Left kidney (tissue), 2 donors: ENCODE data around the gene RPL35. TPM values are rescaled to one million over a fixed set of nuclear protein-coding genes. Genes with fewer than 3 reads are reported as not detected.

ENCODE experiments used
- DNase-seq: peaks from one replicate; pipeline ENCODE4 v3.0.0-alpha.2; 2013
- polyA plus RNA-seq: library from polyadenylated mRNA; unstranded; fragments of 120-200 nt; gene quantifications from one replicate; pipeline ENCODE4 v1.2.1, GENCODE V29; 2013; ENCODE audit not compliant: insufficient read length

Gene RPL35
- polyA plus RNA-seq, 1 donor = 656 TPM

DNA sequence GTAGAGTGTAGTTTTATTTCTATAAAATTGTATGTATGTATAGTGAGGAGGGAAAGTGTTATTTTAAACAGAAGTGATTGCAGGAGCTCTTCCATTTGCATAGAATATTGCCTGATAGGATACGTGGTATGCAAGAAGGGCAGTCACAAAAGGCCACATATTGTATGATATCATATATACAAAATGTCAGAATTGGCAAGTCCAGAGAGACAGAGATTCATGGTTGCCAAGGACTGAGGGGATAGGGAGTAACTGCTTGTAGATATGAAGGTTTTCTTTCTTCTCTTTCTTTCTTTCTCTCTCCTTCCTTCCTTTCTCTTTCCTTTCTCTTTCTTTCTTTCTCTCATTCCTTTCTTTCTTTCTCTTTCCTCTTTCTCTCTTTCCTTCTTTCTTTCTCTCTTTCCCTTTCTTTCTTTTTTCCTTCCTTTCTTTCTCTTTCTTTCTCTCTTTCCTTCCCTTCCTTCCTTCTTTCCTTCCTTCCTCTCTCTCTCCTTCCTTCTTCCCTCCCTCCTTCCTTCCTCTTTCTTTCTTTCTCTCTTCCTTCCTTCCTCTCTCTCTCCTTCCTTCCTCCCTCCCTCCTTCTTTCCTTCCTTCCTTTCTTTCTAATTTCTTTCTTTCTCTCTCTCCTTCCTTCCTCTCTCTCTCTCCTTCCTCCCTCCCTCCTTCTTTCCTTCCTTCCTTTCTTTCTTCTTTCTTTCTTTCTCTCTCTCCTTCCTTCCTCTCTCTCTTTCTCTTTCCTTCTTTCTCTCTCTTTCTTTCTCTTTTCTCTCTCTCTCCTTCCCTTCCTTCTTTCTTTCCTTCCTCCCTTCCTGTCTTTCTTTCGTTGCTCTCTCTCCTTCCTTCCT lies 33.0 kb downstream of the RPL35 start:
- no peak for DNase-seq

- DNase-seq = no peak
Measured at GRCh38 chr9:124820698-124821623, 40.8 kb downstream of the RPL35 start.

DNA sequence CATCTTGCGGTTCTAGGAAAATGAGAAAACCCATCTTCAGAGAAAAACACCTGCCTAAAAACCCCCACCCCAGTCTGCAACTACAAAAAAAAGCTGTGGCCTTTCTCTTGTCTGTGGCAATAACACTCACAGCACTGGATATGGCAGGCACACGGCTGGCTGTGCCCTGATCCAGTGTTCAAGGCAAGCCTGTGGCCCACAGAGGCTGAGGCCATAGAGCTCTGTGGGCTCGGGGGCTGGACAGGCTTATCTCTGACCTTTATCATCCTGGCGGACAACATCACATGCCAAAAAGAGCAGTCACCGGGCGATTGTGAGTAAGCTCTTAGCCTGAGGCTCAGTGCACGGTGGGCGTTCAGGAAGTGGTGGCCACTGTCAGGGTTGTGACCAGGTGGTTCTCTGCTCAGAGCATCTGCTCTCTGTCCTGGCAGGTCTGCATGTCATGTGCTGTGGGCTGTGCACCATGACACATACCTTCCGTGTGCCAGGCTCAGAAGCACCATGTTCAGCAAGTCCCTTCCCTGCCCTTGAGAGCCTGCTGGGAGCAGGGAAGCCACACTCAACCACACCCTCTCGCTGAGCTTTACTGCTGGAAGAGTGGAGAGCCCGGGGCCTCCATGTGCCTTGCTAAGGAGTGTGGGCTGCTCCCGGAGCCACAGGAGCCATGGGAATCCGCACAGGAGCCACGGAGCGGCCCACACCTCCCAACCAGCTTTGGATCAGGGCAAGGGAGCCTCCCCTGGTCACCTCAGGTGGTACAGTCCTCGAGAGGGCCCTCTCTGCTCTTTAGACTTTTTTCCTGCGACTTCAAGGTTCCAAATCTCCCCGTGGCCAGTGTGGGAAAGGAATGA lies 43.1 kb downstream of the RPL35 start:
- no peak for DNase-seq

DNA sequence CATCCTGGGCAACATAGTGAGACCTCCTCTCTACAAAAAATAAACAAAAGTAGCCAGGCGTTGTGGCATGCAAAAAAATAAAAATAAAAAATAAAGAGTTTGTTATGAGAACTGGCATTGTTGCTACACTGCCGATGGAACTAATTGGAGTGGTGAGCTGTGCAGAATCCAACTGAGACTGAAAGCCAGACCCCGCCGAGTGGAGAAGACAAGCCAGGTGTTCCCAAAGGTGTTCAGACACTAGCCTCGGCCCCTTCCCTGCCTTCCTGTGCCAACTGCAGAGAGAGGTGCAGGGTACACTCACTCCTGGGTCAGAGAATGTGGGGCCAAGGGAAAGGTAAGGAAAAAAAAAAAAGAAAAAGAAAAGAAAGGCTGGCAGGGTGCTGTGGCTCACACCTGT lies 46.2 kb downstream of the RPL35 start:
- DNase-seq = no peak

DNA sequence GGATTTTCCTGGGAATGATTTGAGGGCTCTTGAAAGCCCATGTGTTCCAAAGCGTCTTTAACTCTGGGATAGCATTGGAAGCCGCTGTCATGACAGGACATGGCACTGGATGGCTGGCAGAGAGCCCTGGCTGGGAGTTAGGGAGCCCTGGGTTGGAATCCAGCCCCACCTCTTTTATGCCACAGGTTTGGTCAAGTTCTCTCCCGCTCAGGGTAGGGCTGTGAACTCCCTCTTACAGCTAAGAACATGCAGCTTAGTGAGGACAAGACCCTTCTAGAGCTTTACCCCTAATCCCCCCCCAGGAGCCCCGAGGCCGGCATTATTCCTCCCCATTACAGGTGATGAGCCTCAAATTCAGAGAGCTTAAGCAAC lies 47.6 kb downstream of the RPL35 start:
- no peak for DNase-seq

- DNase-seq = no peak
Measured at GRCh38 chr9:124813501-124814163, 48.1 kb downstream of the RPL35 start.

- no peak for DNase-seq
Measured at GRCh38 chr9:124813041-124813440, 48.7 kb downstream of the RPL35 start.

DNA sequence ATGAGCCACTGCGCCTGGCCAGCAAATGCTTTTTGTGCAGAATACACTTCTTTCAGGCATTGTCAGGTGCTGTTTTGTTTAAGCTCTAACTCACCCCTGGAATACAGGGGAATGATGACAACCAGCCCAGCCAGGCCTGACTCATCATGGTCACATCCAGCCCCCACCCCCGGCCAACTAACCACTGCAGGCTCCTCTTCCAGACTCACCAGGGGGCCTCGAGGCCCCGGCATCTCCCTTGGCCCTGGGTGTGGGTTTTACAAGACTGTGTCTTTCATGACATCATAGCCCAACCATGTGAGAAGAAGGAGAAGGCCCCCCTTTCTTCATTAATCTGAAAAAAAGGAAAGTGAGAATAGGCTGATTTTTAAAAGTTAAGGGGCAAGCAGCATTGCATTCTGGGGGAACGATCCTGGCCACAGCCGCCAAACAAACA lies 49.3 kb downstream of the RPL35 start:
- no peak for DNase-seq

DNA sequence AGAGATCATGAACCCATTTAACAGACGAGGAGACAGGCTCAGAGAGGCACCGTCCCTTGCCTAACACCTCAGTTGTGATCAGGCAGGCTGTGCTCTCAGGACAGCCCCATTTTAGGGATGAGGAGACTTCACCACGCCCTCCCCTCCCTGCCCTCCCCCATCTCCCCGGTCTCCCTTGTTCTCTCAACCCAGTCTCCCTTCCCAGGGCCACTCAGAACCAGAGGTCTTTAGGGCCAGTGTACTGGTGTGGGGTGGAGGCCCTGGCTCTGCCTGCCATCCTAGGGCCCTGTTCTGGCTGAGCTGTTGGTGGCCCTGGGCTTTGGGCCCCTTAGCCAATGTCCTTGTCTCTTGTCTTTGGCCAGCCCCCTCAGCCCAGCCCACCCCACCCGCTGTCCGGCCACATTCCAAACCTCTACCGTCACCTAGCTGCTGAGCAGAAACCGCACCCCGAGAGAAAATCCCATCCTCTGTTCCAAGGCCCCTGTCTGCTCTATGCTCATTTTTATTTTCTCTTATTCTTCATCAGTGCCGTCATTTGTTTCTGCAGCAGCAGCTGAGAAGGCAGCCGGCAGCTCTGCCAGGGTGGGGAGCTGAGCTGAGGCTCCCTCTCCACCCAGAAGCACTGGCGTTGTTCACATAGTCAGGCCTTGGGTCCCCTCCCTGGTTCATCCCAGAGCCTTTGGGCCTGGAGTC lies 50.9 kb downstream of the RPL35 start:
- peak; percentile 26 for DNase-seq

GRCh38 chr9:124809741-124810500 lies 51.8 kb downstream of the RPL35 start:
- DNase-seq = no peak

DNA sequence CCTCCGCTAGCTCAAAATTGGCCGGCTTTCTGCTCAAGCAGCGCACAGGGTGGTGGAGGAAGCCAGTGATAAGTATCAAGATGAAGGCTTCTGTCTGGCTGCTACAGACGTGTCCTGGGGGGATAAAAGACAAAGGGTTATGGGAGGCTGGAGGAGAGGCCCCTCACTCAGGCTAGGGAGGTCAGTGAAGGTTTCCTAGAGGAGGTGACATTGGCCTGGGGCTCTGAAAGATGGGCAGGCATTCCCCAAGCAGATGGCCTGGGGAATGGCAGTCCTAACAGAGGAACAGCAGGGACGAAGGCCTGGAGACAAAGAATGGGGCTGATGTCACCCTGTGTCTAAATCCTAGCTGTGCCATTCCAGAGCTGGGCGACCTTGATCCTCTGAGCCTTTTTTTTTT lies 52.5 kb downstream of the RPL35 start:
- no peak for DNase-seq

- no peak for DNase-seq
Measured at GRCh38 chr9:124808246-124808956, 53.4 kb downstream of the RPL35 start.

Other genes with a start within 250 kb of the RPL35 start
- gene NR6A1, start 90.6 kb downstream of the RPL35 start, polyA plus RNA-seq = 1.7 TPM
- gene OLFML2A, start 84.8 kb downstream of the RPL35 start, polyA plus RNA-seq = 18.7 TPM
- gene WDR38, start 8.5 kb downstream of the RPL35 start, polyA plus RNA-seq = 0.22 TPM
- 38.5 TPM for gene ARPC5L, start 173 bp upstream of the RPL35 start, polyA plus RNA-seq
- gene GOLGA1, start 79.1 kb upstream of the RPL35 start, polyA plus RNA-seq = 19.0 TPM